Peyer's patch (tissue), 4 donors: ENCODE results near the gene NPM3. TPM values are rescaled to one million over a fixed set of nuclear protein-coding genes. Genes with fewer than 3 reads are reported as not detected.

Source experiments
- DNase-seq, 3 donors: peaks; one replicate each; pipeline ENCODE4 v3.0.0-alpha.2; 2017 to 2019
- H3K27ac ChIP-seq, 4 donors: fragments of 200-600 bp; sonication (generic); one replicate each; pipeline ENCODE4 v1.5.1; 2016 to 2019
- H3K27me3 ChIP-seq, 2 donors: fragments of 200-600 bp; sonication (generic); one replicate each; pipeline ENCODE4 v1.5.1; 2019
- H3K36me3 ChIP-seq, 3 donors: fragments of 200-600 bp; sonication (generic); one replicate each; pipeline ENCODE4 v1.5.1; 2016 to 2019
- H3K4me1 ChIP-seq, 4 donors: fragments of 200-600 bp; sonication (generic); one replicate each; pipeline ENCODE4 v1.5.1; 2016 to 2019
- H3K4me3 ChIP-seq, 4 donors: fragments of 200-600 bp; sonication (generic); 1 replicate in 3 of 4; 2 replicates in 1 of 4; pipeline ENCODE4 v1.5.1; 2016 to 2019; ENCODE audit warnings: mild to moderate bottlenecking in 1 of 4
- H3K9me3 ChIP-seq, 4 donors: fragments of 200-600 bp; sonication (generic); one replicate each; pipeline ENCODE4 v1.5.1; 2016 to 2019; ENCODE audit warnings: mild to moderate bottlenecking in 1 of 4
- CTCF ChIP-seq, 6 experiments: fragments of 450-650 bp in 4 of 6; fragments of 200-600 bp in 2 of 6; sonication (generic) in 1 of 6; IDR thresholded peaks; one replicate each; pipeline ENCODE4 v1.5.1; 2017 to 2019; ENCODE audit warnings: antibody characterized with exemption in 6 of 6, mild to moderate bottlenecking in 3 of 6, moderate library complexity in 1 of 6
- POLR2A ChIP-seq, 2 donors: fragments of 450-650 bp; IDR thresholded peaks; one replicate each; pipeline ENCODE4 v1.5.1; 2017; ENCODE audit warnings: antibody characterized with exemption in 2 of 2, mild to moderate bottlenecking in 2 of 2, moderate library complexity in 2 of 2
- total RNA-seq, 4 donors: library from RNA; depleted of rRNA; stranded (reverse); fragments of >200 nt; gene quantifications; one replicate each; pipeline ENCODE4 v1.1.0, GENCODE V29; 2016

The NPM3 gene
- total RNA-seq, 4 donors from 2014 or later = 7.7 to 25.6 (median 11.2) TPM

GRCh38 chr10:101778781-101779543, 4.3 kb downstream of the NPM3 start:
- Histone ChIP-seq H3K4me1 (peaks cover 3 to 55% (median 30%) of the 10 kb centered on the region in 4 donors), H3K4me3 (peak overlapping the region; percentile 28 to 56 (median 51)), H3K27me3 (peaks cover 0 to 34% of the 10 kb centered on the region in 2 donors), H3K36me3 (no peaks in the 10 kb centered on the region), H3K27ac (no peak overlapping the region), H3K9me3 (no peaks in the 10 kb centered on the region)
- TF ChIP-seq POLR2A (IDR thresholded peaks at IDR 0.05) (no peak), CTCF (IDR thresholded peaks at IDR 0.05) (no peak)
- peak; percentile 29 to 77 (median 75) for DNase-seq

GRCh38 chr10:101778151-101778780, 5.0 kb downstream of the NPM3 start:
- peak overlapping the region in 1 of 4 donors; percentile 48 for H3K4me3 ChIP-seq
- H3K9me3 ChIP-seq = no peaks in the 10 kb centered on the region
- peaks cover 3 to 51% (median 30%) of the 10 kb centered on the region in 4 donors for H3K4me1 ChIP-seq
- DNase-seq = peak in 2 of 3 donors; percentile 27 to 32
- H3K36me3 ChIP-seq = no peaks in the 10 kb centered on the region
- H3K27ac ChIP-seq = no peak overlapping the region
- no peak for TF ChIP-seq POLR2A (IDR thresholded peaks at IDR 0.05)
- no peak for TF ChIP-seq CTCF (IDR thresholded peaks at IDR 0.05)
- peaks cover 0 to 38% of the 10 kb centered on the region in 2 donors for H3K27me3 ChIP-seq

- Histone ChIP-seq H3K4me3 (no peak overlapping the region), H3K9me3 (no peaks in the 10 kb centered on the region), H3K36me3 (no peaks in the 10 kb centered on the region), H3K27ac (no peak overlapping the region), H3K4me1 (peaks cover 3 to 48% (median 30%) of the 10 kb centered on the region in 4 donors), H3K27me3 (peaks cover 0 to 43% of the 10 kb centered on the region in 2 donors)
- peak in 1 of 3 donors; percentile 46 for DNase-seq
- no peak for TF ChIP-seq CTCF (IDR thresholded peaks at IDR 0.05)
- no peak for TF ChIP-seq POLR2A (IDR thresholded peaks at IDR 0.05)
These were observed 5.6 kb downstream of the NPM3 start for GRCh38 chr10:101777619-101778145.

GRCh38 chr10:101776161-101776817, 7.0 kb downstream of the NPM3 start:
- DNase-seq = peak in 1 of 3 donors; percentile 37
- Histone ChIP-seq H3K27me3 (peaks cover 0 to 52% of the 10 kb centered on the region in 2 donors), H3K4me1 (peaks cover 3 to 41% (median 26%) of the 10 kb centered on the region in 4 donors), H3K27ac (no peak overlapping the region), H3K9me3 (no peaks in the 10 kb centered on the region), H3K36me3 (no peaks in the 10 kb centered on the region), H3K4me3 (peak overlapping the region in 2 of 4 donors; percentile 37 to 41)
- TF ChIP-seq CTCF (IDR thresholded peaks at IDR 0.05) (no peak), POLR2A (IDR thresholded peaks at IDR 0.05) (no peak)
